ENCODE measurements around the gene CYP26C1. TPM values are rescaled to one million over a fixed set of nuclear protein-coding genes. Genes with fewer than 3 reads are reported as not detected.

Gene CYP26C1
- total RNA-seq, 1 donor from 2014 or later: 0.35 TPM

GRCh38 chr10:93065675-93066543 is 5.3 kb downstream of the CYP26C1 start:
- no peak for ATAC-seq
- DNase-seq: peak; percentile 63
- Histone ChIP-seq H3K27ac (no peak overlapping the region), H3K27me3 (peaks cover 75% of the 10 kb centered on the region), H3K4me3 (no peak overlapping the region), H3K4me1 (peaks cover 22% of the 10 kb centered on the region), H3K36me3 (no peaks in the 10 kb centered on the region), H3K9me3 (no peaks in the 10 kb centered on the region)
- TF ChIP-seq CTCF (IDR thresholded peaks at IDR 0.05): no peak
- intact Hi-C loops (cut with DNase I): no loop called here

GRCh38 chr10:93066544-93066913 is 5.9 kb downstream of the CYP26C1 start:
- H3K9me3 ChIP-seq: no peaks in the 10 kb centered on the region
- no peak for TF ChIP-seq CTCF (IDR thresholded peaks at IDR 0.05)
- DNase-seq: no peak
- no peak for ATAC-seq
- no peaks in the 10 kb centered on the region for H3K36me3 ChIP-seq
- peaks cover 21% of the 10 kb centered on the region for H3K4me1 ChIP-seq
- H3K27me3 ChIP-seq: peaks cover 71% of the 10 kb centered on the region
- H3K27ac ChIP-seq: no peak overlapping the region
- H3K4me3 ChIP-seq: no peak overlapping the region
- intact Hi-C loops (cut with DNase I): no loop called here

GRCh38 chr10:93067443-93068365 is 7.1 kb downstream of the CYP26C1 start:
- Histone ChIP-seq H3K4me1 (peaks cover 20% of the 10 kb centered on the region), H3K36me3 (no peaks in the 10 kb centered on the region), H3K4me3 (no peak overlapping the region), H3K27me3 (peaks cover 71% of the 10 kb centered on the region), H3K27ac (no peak overlapping the region), H3K9me3 (no peaks in the 10 kb centered on the region)
- ATAC-seq: no peak
- DNase-seq: no peak
- no peak for TF ChIP-seq CTCF (IDR thresholded peaks at IDR 0.05)
- intact Hi-C loops (cut with DNase I): no loop called here

GRCh38 chr10:93068411-93069244 is 8.0 kb downstream of the CYP26C1 start:
- Histone ChIP-seq H3K27me3 (peaks cover 72% of the 10 kb centered on the region), H3K4me3 (no peak overlapping the region), H3K36me3 (no peaks in the 10 kb centered on the region), H3K4me1 (peaks cover 28% of the 10 kb centered on the region), H3K27ac (no peak overlapping the region), H3K9me3 (no peaks in the 10 kb centered on the region)
- ATAC-seq (no peak), DNase-seq (no peak)
- no peak for TF ChIP-seq CTCF (IDR thresholded peaks at IDR 0.05)
- intact Hi-C loops (cut with DNase I): no loop called here

GRCh38 chr10:93069245-93069561 is 8.6 kb downstream of the CYP26C1 start:
- Histone ChIP-seq H3K4me1 (peaks cover 33% of the 10 kb centered on the region), H3K27me3 (peaks cover 72% of the 10 kb centered on the region), H3K4me3 (no peak overlapping the region), H3K27ac (no peak overlapping the region), H3K9me3 (no peaks in the 10 kb centered on the region), H3K36me3 (no peaks in the 10 kb centered on the region)
- intact Hi-C loops (cut with DNase I): no loop called here
- ATAC-seq (no peak), DNase-seq (no peak)
- no peak for TF ChIP-seq CTCF (IDR thresholded peaks at IDR 0.05)

Measured in upper lobe of right lung (tissue), 1 donor.